K562 (cell line): ENCODE data around the gene GAD1. TPM values are rescaled to one million over a fixed set of nuclear protein-coding genes. Genes with fewer than 3 reads are reported as not detected.
A peak's percentile ranks its signal among the peaks of the same experiment; 100 is the strongest.

ENCODE experiments used
- ARNT ChIP-seq, 2 experiments: fragments of 450-650 bp; IDR thresholded peaks; 2 replicates each; pipeline ENCODE4 v1.6.1; 2016; ENCODE audit warnings: mild to moderate bottlenecking in 1 of 2
- C11orf30 ChIP-seq: fragments of 450-650 bp; IDR thresholded peaks from 2 replicates; pipeline ENCODE4 v1.6.1; 2016; ENCODE audit warnings: low read depth, mild to moderate bottlenecking
- CBFB ChIP-seq: sonication (generic); formaldehyde crosslinking; IDR thresholded peaks from 2 replicates; pipeline ENCODE4 v1.4.0; 2020; ENCODE audit warnings: mild to moderate bottlenecking, missing genetic modification reagents
- CBX3 ChIP-seq, 2 experiments: IDR thresholded peaks; 1 replicate in 1 of 2; 2 replicates in 1 of 2; pipeline ENCODE4 v1.6.1; 2012; ENCODE audit warnings: inconsistent platforms in 2 of 2, low read length in 2 of 2, borderline replicate concordance in 1 of 2, control low read depth in 1 of 2
- FOXP1 ChIP-seq: sonication (generic); formaldehyde crosslinking; IDR thresholded peaks from 2 replicates; pipeline ENCODE4 v1.8.0; 2022; ENCODE audit warnings: mild to moderate bottlenecking, missing genetic modification reagents
- HDAC3 ChIP-seq: fragments of 450-650 bp; IDR thresholded peaks from 2 replicates; pipeline ENCODE4 v1.6.1; 2018; ENCODE audit warnings: borderline replicate concordance, mild to moderate bottlenecking, moderate library complexity; ENCODE audit not compliant: partially characterized antibody
- HSF4 ChIP-seq: fragments of 250-450 bp; sonication (Bioruptor Pico); IDR thresholded peaks from 2 replicates; pipeline ENCODE4 v2.1.2; 2022; ENCODE audit warnings: mild to moderate bottlenecking, moderate library complexity, borderline replicate concordance
- NFIC ChIP-seq: fragments of 450-650 bp; IDR thresholded peaks from 2 replicates; pipeline ENCODE4 v1.6.1; 2017; ENCODE audit warnings: mild to moderate bottlenecking, inconsistent platforms
- NRF1 ChIP-seq, 2 experiments: fragments of 450-650 bp; IDR thresholded peaks in 1 of 2; conservative IDR thresholded peaks in 1 of 2; 2 replicates each; pipeline ENCODE4 v1.6.1; 2014; ENCODE audit warnings: mild to moderate bottlenecking in 2 of 2
- POLR2B ChIP-seq: fragments of 450-650 bp; IDR thresholded peaks from 2 replicates; pipeline ENCODE4 v1.6.1; 2018; ENCODE audit warnings: low read depth; ENCODE audit not compliant: partially characterized antibody
- PTRF ChIP-seq: fragments of 450-650 bp; IDR thresholded peaks from 2 replicates; pipeline ENCODE4 v1.6.1; 2016; ENCODE audit warnings: mild to moderate bottlenecking, missing genetic modification characterization, missing compliant biosample characterization
- RBBP5 ChIP-seq: fragments of 200-600 bp; sonication (generic); IDR thresholded peaks from 2 replicates; pipeline ENCODE4 v1.6.1; 2012; ENCODE audit warnings: borderline replicate concordance, mild to moderate bottlenecking, low read length, control low read depth, inconsistent platforms; ENCODE audit not compliant: insufficient read depth, poor library complexity, severe bottlenecking
- TOE1 ChIP-seq, 2 experiments: fragments of 450-650 bp in 1 of 2; sonication (generic) in 1 of 2; formaldehyde crosslinking in 1 of 2; IDR thresholded peaks; 2 replicates each; pipeline versions ENCODE4 v1.7.1 to v1.8.0; 2016 to 2022; ENCODE audit warnings: borderline replicate concordance in 2 of 2, mild to moderate bottlenecking in 2 of 2, antibody characterized with exemption in 1 of 2, inconsistent platforms in 1 of 2, low read depth in 1 of 2, missing genetic modification reagents in 1 of 2, moderate library complexity in 1 of 2
- ZBTB5 ChIP-seq: fragments of 450-650 bp; IDR thresholded peaks from 2 replicates; pipeline ENCODE4 v1.6.1; 2017; ENCODE audit warnings: antibody characterized with exemption
- ZNF140 ChIP-seq: fragments of 250-450 bp; sonication (Bioruptor Pico); IDR thresholded peaks from 2 replicates; pipeline ENCODE4 v1.8.0; 2021; ENCODE audit warnings: moderate library complexity, mild to moderate bottlenecking, inconsistent platforms
- ZNF695 ChIP-seq: fragments of 450-650 bp; formaldehyde crosslinking; IDR thresholded peaks from 2 replicates; pipeline ENCODE4 v1.4.0; 2020; ENCODE audit warnings: mild to moderate bottlenecking, moderate library complexity
- polyA plus RNA-seq, 8 experiments: library from polyadenylated mRNA; depleted of rRNA in 4 of 8; stranded (reverse) in 5 of 8; unstranded in 3 of 8; fragments of >200 nt; fragmentation: Nextera tagmentation in 2 of 8; fragmentation: Illumina TruSeq in 1 of 8; extraction: Ambion mirVana in 2 of 8; extraction: Trizol in 1 of 8; gene quantifications; 2 replicates each; pipeline versions ENCODE4 v1.2.1 to v1.2.3, GENCODE V29; 2011 to 2014; ENCODE audit warnings: inconsistent platforms in 1 of 8, missing spikeins in 1 of 8
- total RNA-seq, 7 experiments: library from RNA; depleted of rRNA in 6 of 7; stranded (reverse); fragments of >200 nt in 6 of 7; fragmentation: Illumina TruSeq in 2 of 7; extraction: Trizol in 2 of 7; gene quantifications; 2 replicates each; pipeline versions ENCODE4 v1.2.1 to v1.2.3, GENCODE V29; 2011 to 2021; ENCODE audit warnings: low replicate concordance in 1 of 7
- TF ChIP-seq, protein P1 (sequence below): fragments of 250-450 bp; sonication (Bioruptor Pico); IDR thresholded peaks from 2 replicates; pipeline ENCODE4 v1.8.0; 2022; ENCODE audit warnings: inconsistent platforms, mild to moderate bottlenecking, moderate library complexity, borderline replicate concordance
- TF ChIP-seq, protein P2 (sequence below): fragments of 450-650 bp; formaldehyde crosslinking; IDR thresholded peaks from 2 replicates; pipeline ENCODE4 v1.4.0; 2020; ENCODE audit warnings: mild to moderate bottlenecking, moderate library complexity

Gene GAD1
- total and polyA plus RNA-seq, 9 of the 15 experiments (the other 6 are each of a cell fraction or from before 2014, with no cell fraction given): 2.7 to 29.1 (median 15.7) TPM

DNA sequence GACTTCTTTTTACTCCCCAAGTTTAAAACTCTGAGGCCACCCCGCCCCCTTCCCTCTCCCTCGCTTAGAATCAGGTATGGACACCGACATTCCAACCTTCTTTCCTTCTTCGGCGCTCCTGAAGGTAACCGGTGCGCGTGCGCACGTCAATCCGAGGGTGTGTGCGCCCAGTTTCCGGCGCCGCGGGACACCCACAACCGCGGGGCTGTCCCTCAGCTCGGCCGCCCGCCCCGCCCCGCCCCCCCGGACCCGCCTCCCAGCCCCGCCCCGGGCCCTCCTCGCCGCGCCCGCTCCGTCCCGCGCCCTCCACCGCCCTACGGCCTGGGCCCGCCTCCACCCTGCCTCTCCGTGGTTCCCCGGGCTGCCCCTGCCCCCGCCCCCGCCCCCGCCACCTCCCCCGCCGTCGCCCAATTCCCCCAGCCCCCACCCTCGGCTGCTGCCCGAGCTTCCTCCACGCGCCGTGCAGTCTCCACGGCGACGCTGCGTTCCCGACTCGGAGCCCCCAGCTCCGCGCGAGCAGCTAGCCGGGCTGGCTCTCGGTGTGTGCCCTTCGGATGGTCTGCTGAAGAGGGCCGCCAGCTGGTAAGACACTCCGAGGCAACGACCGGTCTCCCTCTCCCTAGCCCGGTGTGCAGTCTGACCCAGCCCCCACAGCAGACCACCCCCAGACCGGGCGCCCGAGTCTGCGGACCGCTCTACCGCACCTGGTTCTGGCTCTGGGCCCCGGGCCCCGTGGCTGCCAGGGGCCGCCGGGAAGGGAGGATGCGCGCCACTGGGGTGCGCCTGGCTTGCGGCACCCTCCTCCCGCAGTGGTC is 45.9 kb upstream of the GAD1 start (continued):
- TF ChIP-seq ZNF140 (CRISPR knock-in tag) (no peak), ZBTB5 (0 out of 2 replicates have a peak, but pooled peaks have one; percentile 45), NRF1 (conservative IDR thresholded peaks at IDR 0.05 in 1 of 2, IDR thresholded peaks at IDR 0.05 in 1 of 2) (peak; percentile 95), HSF4 (CRISPR knock-in tag) (no peak), RBBP5 (peak; percentile 92), CBX3 (IDR thresholded peaks at IDR 0.05; ENCODE audit: borderline replicate concordance in 1 of 2, low read length in 2 of 2) (no peak), HDAC3 (no peak), ZNF695 (no peak), NFIC (peak; percentile 47), TOE1 (IDR thresholded peaks at IDR 0.05; ENCODE audit: borderline replicate concordance) (no peak), TOE1 (CRISPR knock-in tag; IDR thresholded peaks at IDR 0.05; ENCODE audit: borderline replicate concordance, low read depth) (0 out of 2 replicates have a peak, but pooled peaks have one; percentile 30), PTRF (tag) (no peak), POLR2B (peak; percentile 80), FOXP1 (CRISPR knock-in tag) (peak; percentile 16; the same call in 1 of the 2 replicates), ARNT (IDR thresholded peaks at IDR 0.05) (0 out of 4 replicates have a peak, but pooled peaks of 1 of the 2 experiments have one; percentile 20), CBFB (CRISPR knock-in tag) (peak; percentile 88), C11orf30 (no peak)
- TF ChIP-seq, protein P1, sequence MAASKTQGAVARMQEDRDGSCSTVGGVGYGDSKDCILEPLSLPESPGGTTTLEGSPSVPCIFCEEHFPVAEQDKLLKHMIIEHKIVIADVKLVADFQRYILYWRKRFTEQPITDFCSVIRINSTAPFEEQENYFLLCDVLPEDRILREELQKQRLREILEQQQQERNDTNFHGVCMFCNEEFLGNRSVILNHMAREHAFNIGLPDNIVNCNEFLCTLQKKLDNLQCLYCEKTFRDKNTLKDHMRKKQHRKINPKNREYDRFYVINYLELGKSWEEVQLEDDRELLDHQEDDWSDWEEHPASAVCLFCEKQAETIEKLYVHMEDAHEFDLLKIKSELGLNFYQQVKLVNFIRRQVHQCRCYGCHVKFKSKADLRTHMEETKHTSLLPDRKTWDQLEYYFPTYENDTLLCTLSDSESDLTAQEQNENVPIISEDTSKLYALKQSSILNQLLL (CRISPR knock-in tag): no peak
- TF ChIP-seq, protein P2, sequence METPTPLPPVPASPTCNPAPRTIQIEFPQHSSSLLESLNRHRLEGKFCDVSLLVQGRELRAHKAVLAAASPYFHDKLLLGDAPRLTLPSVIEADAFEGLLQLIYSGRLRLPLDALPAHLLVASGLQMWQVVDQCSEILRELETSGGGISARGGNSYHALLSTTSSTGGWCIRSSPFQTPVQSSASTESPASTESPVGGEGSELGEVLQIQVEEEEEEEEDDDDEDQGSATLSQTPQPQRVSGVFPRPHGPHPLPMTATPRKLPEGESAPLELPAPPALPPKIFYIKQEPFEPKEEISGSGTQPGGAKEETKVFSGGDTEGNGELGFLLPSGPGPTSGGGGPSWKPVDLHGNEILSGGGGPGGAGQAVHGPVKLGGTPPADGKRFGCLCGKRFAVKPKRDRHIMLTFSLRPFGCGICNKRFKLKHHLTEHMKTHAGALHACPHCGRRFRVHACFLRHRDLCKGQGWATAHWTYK (CRISPR knock-in tag): peak; percentile 91
